SJSA1 (cell line): ENCODE results near the gene IGFL1. TPM values are rescaled to one million over a fixed set of nuclear protein-coding genes. Genes with fewer than 3 reads are reported as not detected.
"Not testable (repeated sequence)": the region's sequence is repeated elsewhere in the genome, so short reads cannot be mapped to it uniquely, and the experiment has no call there.

Experiments
- DNase-seq, 2 experiments: peaks; one replicate each; pipeline ENCODE4 v3.0.0-alpha.2; 2015 to 2020; ENCODE audit warnings: low spot score in 2 of 2, low read depth in 1 of 2
- H3K27ac ChIP-seq: fragments of 250-450 bp; sonication (Bioruptor Pico); 2 replicates; pipeline ENCODE4 v1.5.1; 2020; ENCODE audit warnings: mild to moderate bottlenecking, moderate library complexity
- H3K27me3 ChIP-seq: fragments of 250-450 bp; sonication (Bioruptor Pico); replicated peaks from 2 replicates; pipeline ENCODE4 v1.5.1; 2020; ENCODE audit warnings: mild to moderate bottlenecking, moderate library complexity
- H3K36me3 ChIP-seq: fragments of 250-450 bp; sonication (Bioruptor Pico); 2 replicates; pipeline ENCODE4 v1.5.1; 2020; ENCODE audit warnings: mild to moderate bottlenecking
- H3K4me1 ChIP-seq: fragments of 250-450 bp; sonication (Bioruptor Pico); replicated peaks from 2 replicates; pipeline ENCODE4 v1.6.1; 2021; ENCODE audit warnings: mild to moderate bottlenecking
- H3K4me3 ChIP-seq: fragments of 250-450 bp; sonication (Bioruptor Pico); 2 replicates; pipeline ENCODE4 v1.5.1; 2020; ENCODE audit warnings: mild to moderate bottlenecking
- H3K9me3 ChIP-seq: fragments of 250-450 bp; sonication (Bioruptor Pico); replicated peaks from 2 replicates; pipeline ENCODE4 v1.5.1; 2020; ENCODE audit warnings: mild to moderate bottlenecking
- total RNA-seq: library from RNA; depleted of rRNA; stranded (reverse); fragments of >200 nt; shearing (Covaris generic); gene quantifications from 2 replicates; pipeline ENCODE4 v1.2.3, GENCODE V29; 2014

The IGFL1 gene
- total RNA-seq, 1 experiment from 2014 or later = not detected

- Histone ChIP-seq H3K4me1 (peaks cover 26% of the 10 kb centered on the region), H3K9me3 (no peaks in the 10 kb centered on the region), H3K27me3 (peaks cover 19% of the 10 kb centered on the region), H3K27ac (no peak overlapping the region), H3K4me3 (no peak overlapping the region), H3K36me3 (no peaks in the 10 kb centered on the region)
- DNase-seq = peak; percentile 55 to 64
These were observed 7.4 kb upstream of the IGFL1 start for GRCh38 chr19:46221981-46222610.

DNA sequence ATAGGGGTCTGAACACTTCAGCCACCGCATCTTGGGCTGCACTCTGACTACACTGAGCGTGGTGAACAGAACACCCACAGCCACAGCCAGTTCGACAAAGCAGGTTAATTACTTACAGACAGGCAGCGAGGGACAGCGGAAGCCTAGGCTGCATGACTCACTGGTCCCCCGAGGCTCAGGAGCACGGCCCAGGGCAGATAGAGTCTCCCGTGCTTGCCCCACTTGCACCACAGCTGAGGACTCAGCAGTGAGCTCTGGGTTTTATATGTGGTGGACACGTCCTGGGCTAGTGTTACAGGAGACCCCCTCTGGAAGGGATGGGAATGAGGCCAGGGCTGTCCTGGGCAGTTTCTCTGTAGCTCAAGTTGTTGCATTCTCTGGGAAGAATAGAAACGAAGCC lies 5.8 kb upstream of the IGFL1 start:
- H3K27ac ChIP-seq, H3K9me3 ChIP-seq, H3K36me3 ChIP-seq, H3K4me3 ChIP-seq: not testable (repeated sequence)
- Histone ChIP-seq H3K27me3 (peaks cover 22% of the 10 kb centered on the region), H3K4me1 (peaks cover 26% of the 10 kb centered on the region)
- peak in 1 of 2 experiments; percentile 22 for DNase-seq

- peaks cover 22% of the 10 kb centered on the region for H3K27me3 ChIP-seq
- no peak overlapping the region for H3K4me3 ChIP-seq
- H3K9me3 ChIP-seq = no peaks in the 10 kb centered on the region
- H3K27ac ChIP-seq = no peak overlapping the region
- H3K36me3 ChIP-seq = no peaks in the 10 kb centered on the region
- no peak for DNase-seq
- H3K4me1 ChIP-seq = peaks cover 26% of the 10 kb centered on the region
These were observed 4.8 kb upstream of the IGFL1 start for GRCh38 chr19:46224773-46225172.

GRCh38 chr19:46225558-46226004 lies 4.0 kb upstream of the IGFL1 start:
- H3K4me1 ChIP-seq = peaks cover 26% of the 10 kb centered on the region
- peaks cover 26% of the 10 kb centered on the region for H3K27me3 ChIP-seq
- no peaks in the 10 kb centered on the region for H3K9me3 ChIP-seq
- H3K4me3 ChIP-seq = no peak overlapping the region
- H3K36me3 ChIP-seq = no peaks in the 10 kb centered on the region
- H3K27ac ChIP-seq = no peak overlapping the region
- no peak for DNase-seq

DNA sequence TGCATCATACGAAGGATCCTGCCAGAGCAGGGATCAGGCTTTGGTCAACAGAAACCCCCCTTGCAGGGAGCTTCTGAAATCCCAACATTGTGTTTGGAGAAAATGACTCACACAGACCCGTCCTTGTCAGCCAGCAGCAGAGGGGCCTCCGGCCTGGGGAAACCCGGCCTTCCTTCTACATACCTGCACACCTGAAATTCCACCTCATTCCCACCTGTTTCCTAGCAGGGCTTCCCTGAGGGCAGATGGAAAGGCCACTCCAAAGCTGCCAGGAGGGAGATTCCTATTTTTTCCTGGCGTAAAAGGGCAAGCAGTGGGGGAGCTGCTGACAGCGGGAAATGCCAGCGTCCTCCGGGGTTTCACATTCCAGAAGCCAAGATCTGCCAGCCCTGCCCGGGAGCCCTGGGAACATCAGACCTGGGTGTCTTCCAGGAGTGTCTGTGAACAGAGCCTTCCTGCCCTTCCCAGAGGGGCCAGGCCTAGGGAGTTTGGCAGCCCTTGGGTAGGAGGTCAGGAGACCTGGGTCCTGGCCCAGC lies 3.0 kb upstream of the IGFL1 start:
- peaks cover 26% of the 10 kb centered on the region for H3K27me3 ChIP-seq
- H3K4me3 ChIP-seq = no peak overlapping the region
- H3K9me3 ChIP-seq = no peaks in the 10 kb centered on the region
- H3K4me1 ChIP-seq = peaks cover 25% of the 10 kb centered on the region
- no peak overlapping the region for H3K27ac ChIP-seq
- DNase-seq = no peak
- H3K36me3 ChIP-seq = no peaks in the 10 kb centered on the region

- Histone ChIP-seq H3K9me3 (no peaks in the 10 kb centered on the region), H3K36me3 (no peaks in the 10 kb centered on the region), H3K27me3 (peaks cover 7% of the 10 kb centered on the region), H3K4me3 (no peak overlapping the region), H3K4me1 (no peaks in the 10 kb centered on the region), H3K27ac (no peak overlapping the region)
- no peak for DNase-seq
These were observed 2.5 kb downstream of the IGFL1 start for GRCh38 chr19:46232029-46232428.

- Histone ChIP-seq H3K27ac (no peak overlapping the region), H3K27me3 (peaks cover 7% of the 10 kb centered on the region), H3K36me3 (no peaks in the 10 kb centered on the region), H3K9me3 (no peaks in the 10 kb centered on the region), H3K4me3 (no peak overlapping the region), H3K4me1 (no peaks in the 10 kb centered on the region)
- DNase-seq = no peak
These were observed 2.9 kb downstream of the IGFL1 start for GRCh38 chr19:46232468-46232867.

- no peak overlapping the region for H3K27ac ChIP-seq
- H3K4me3 ChIP-seq = no peak overlapping the region
- no peak for DNase-seq
- no peaks in the 10 kb centered on the region for H3K9me3 ChIP-seq
- H3K27me3 ChIP-seq = peaks cover 7% of the 10 kb centered on the region; the same call in 1 of the 2 replicates
- H3K36me3 ChIP-seq = no peaks in the 10 kb centered on the region
- no peaks in the 10 kb centered on the region for H3K4me1 ChIP-seq
These were observed 3.5 kb downstream of the IGFL1 start for GRCh38 chr19:46232938-46233621.

DNA sequence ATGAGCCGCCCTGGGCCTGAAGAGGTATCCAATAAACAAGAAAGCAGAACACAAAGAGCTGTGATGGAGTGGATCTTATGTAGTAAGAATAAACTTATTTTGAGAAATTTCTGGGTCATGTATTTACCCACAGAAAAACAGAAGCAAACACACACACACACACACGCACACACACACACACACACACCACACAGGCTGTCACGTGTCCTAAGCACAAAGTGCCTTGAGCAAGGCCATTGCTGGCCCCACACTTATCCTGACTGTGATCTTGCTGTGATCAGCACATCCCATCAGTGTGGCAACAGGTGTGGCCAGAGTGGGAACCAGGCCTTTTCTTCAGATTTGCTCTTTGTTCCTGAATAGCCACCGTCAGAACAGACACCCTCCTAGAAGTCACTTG lies 4.3 kb downstream of the IGFL1 start:
- not testable (repeated sequence) for H3K4me1 ChIP-seq, DNase-seq, H3K27me3 ChIP-seq, H3K9me3 ChIP-seq, H3K36me3 ChIP-seq, H3K4me3 ChIP-seq, H3K27ac ChIP-seq

- not testable (repeated sequence) for H3K9me3 ChIP-seq, H3K4me1 ChIP-seq, H3K27ac ChIP-seq, DNase-seq, H3K4me3 ChIP-seq, H3K36me3 ChIP-seq
- H3K27me3 ChIP-seq = peaks cover 26% of the 10 kb centered on the region
These were observed 8.6 kb downstream of the IGFL1 start for GRCh38 chr19:46238141-46238540.

- peaks cover 10% of the 10 kb centered on the region for H3K4me1 ChIP-seq
- no peaks in the 10 kb centered on the region for H3K36me3 ChIP-seq
- H3K27me3 ChIP-seq = peaks cover 31% of the 10 kb centered on the region
- peak in 1 of 2 experiments; percentile 33 for DNase-seq
- no peak overlapping the region for H3K27ac ChIP-seq
- no peaks in the 10 kb centered on the region for H3K9me3 ChIP-seq
- no peak overlapping the region for H3K4me3 ChIP-seq
These were observed 9.9 kb downstream of the IGFL1 start for GRCh38 chr19:46239193-46240024.

- DNase-seq = no peak
- no peak overlapping the region for H3K4me3 ChIP-seq
- no peaks in the 10 kb centered on the region for H3K9me3 ChIP-seq
- H3K27me3 ChIP-seq = peaks cover 36% of the 10 kb centered on the region
- H3K36me3 ChIP-seq = no peaks in the 10 kb centered on the region
- H3K4me1 ChIP-seq = peaks cover 10% of the 10 kb centered on the region
- no peak overlapping the region for H3K27ac ChIP-seq
These were observed 11.2 kb downstream of the IGFL1 start for GRCh38 chr19:46240693-46241092.

DNA sequence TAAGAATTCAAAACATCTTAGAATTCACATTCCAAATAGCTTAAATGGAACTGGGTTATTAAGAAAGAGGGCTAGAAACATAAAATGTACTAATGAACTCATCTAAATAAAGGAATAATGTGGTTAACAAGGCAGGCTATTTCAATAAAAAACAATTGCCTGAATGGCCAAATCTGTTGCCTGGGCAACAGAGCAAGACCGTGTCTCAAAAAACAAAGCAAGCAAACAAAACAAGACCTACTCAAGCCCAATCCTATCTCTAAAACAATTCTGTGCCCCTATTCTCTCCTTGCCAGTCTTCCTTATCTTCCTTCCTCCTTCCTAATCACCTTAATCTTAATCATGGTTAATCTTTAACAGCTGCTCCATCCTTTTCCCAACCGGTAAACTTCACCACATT lies 12.1 kb downstream of the IGFL1 start:
- Histone ChIP-seq H3K36me3 (no peaks in the 10 kb centered on the region), H3K27ac (no peak overlapping the region), H3K9me3 (no peaks in the 10 kb centered on the region), H3K4me1 (peaks cover 10% of the 10 kb centered on the region), H3K4me3 (no peak overlapping the region), H3K27me3 (peaks cover 45% of the 10 kb centered on the region)
- no peak for DNase-seq
